ENCODE measurements around the gene ATP6V1B1. TPM values are rescaled to one million over a fixed set of nuclear protein-coding genes. Genes with fewer than 3 reads are reported as not detected.

Gene ATP6V1B1
- total RNA-seq, 1 experiment from 2014 or later, result not detected

GRCh38 chr2:70932631-70933230 lies 3.0 kb upstream of the ATP6V1B1 start:
- peaks cover 36% of the 10 kb centered on the region for H3K27me3 Mint-ChIP-seq (ENCODE audit: low read depth)
- no peak for TF ChIP-seq ZNF121 (CRISPR knock-in tag; IDR thresholded peaks at IDR 0.05)
- no peak for TF ChIP-seq ATF1 (CRISPR knock-in tag; IDR thresholded peaks at IDR 0.05)
- no peak for TF ChIP-seq ATF6 (CRISPR knock-in tag; IDR thresholded peaks at IDR 0.05)
- no peak for TF ChIP-seq FOXP1 (CRISPR knock-in tag; IDR thresholded peaks at IDR 0.05; ENCODE audit: borderline replicate concordance)
- no peak for DNase-seq (ENCODE audit: low spot score)
- ChIA-PET CTCF (interaction anchor here (0.9 to 2.2 kb wide), 7 partner anchors 7 to 28 kb away, joined by 3 to 10 read pairs (median 5); no protein-coding TSS in a partner anchor), POLR2A (no interaction called here)
- ATAC-seq, result no peak
- peaks cover 12% of the 10 kb centered on the region for H3K4me1 Mint-ChIP-seq
- H3K27ac Mint-ChIP-seq, result no peak overlapping the region
- H3K4me3 Mint-ChIP-seq, result no peak overlapping the region
- no peaks in the 10 kb centered on the region for H3K9me3 Mint-ChIP-seq
- no peaks in the 10 kb centered on the region for H3K36me3 Mint-ChIP-seq

- TF ChIP-seq FOXP4 (CRISPR knock-in tag; IDR thresholded peaks at IDR 0.05), result no peak
- no peak for TF ChIP-seq ERG (CRISPR knock-in tag; IDR thresholded peaks at IDR 0.05)
- TF ChIP-seq CBFB (CRISPR knock-in tag; IDR thresholded peaks at IDR 0.05; ENCODE audit: low read depth), result no peak
- no peak for TF ChIP-seq FOXK1 (CRISPR knock-in tag; IDR thresholded peaks at IDR 0.05)
- TF ChIP-seq ETV6 (CRISPR knock-in tag; IDR thresholded peaks at IDR 0.05), result no peak
- no peak for TF ChIP-seq NR3C1 (CRISPR knock-in tag; conservative IDR thresholded peaks at IDR 0.05; ENCODE audit: low read depth)
- TF ChIP-seq TEAD4 (CRISPR knock-in tag; IDR thresholded peaks at IDR 0.05), result no peak
- TF ChIP-seq ZNF219 (CRISPR knock-in tag; IDR thresholded peaks at IDR 0.05; ENCODE audit: borderline replicate concordance), result no peak
- no peak for TF ChIP-seq ZNF281 (CRISPR knock-in tag; IDR thresholded peaks at IDR 0.05)
- TF ChIP-seq TP53 (CRISPR knock-in tag; IDR thresholded peaks at IDR 0.05), result no peak
- no peak for TF ChIP-seq FOXP1 (CRISPR knock-in tag; IDR thresholded peaks at IDR 0.05; ENCODE audit: borderline replicate concordance)
- no peak for TF ChIP-seq PRRX2 (CRISPR knock-in tag; IDR thresholded peaks at IDR 0.05)
- TF ChIP-seq ZBTB21 (CRISPR knock-in tag; IDR thresholded peaks at IDR 0.05; ENCODE audit: borderline replicate concordance), result no peak
- Mint-ChIP-seq H3K4me1 (peaks cover 25% of the 10 kb centered on the region), H3K27ac (no peak overlapping the region), H3K36me3 (no peaks in the 10 kb centered on the region), H3K4me3 (no peak overlapping the region), H3K27me3 (ENCODE audit: low read depth) (peaks cover 46% of the 10 kb centered on the region), H3K9me3 (no peaks in the 10 kb centered on the region)
- ATAC-seq, result no peak
- DNase-seq (ENCODE audit: low spot score), result no peak
- CTCF ChIA-PET, result interaction anchor here (1.0 to 6.6 kb wide), 3 partner anchors 13 to 149 kb away, joined by 3 to 91 read pairs (median 8); no protein-coding TSS in a partner anchor
- POLR2A ChIA-PET, result no interaction called here
Observed at GRCh38 chr2:70934981-70935380, 719 bp upstream of the ATP6V1B1 start.
